Activated CD8-positive, alpha-beta T cell treated with anti-CD3 and anti-CD28 coated beads for 36 hours (primary cell): ENCODE measurements around the gene DACH1. TPM values are rescaled to one million over a fixed set of nuclear protein-coding genes. Genes with fewer than 3 reads are reported as not detected.

Experiments
- ATAC-seq: fragments of 200-7000 bp; cut with Tn5 transposase; one replicate; pipeline ENCODE4 v1.10.0; 2021; ENCODE audit warnings: mild to moderate bottlenecking, moderate library complexity
- CTCF ChIA-PET: fragments of 350-600 bp; sonication (Branson Sonifier 250); formaldehyde crosslinking; loops from one replicate; lab custom pipeline; 2021; ENCODE audit warnings: antibody characterized with exemption; lab: Charles Lee
- POLR2A ChIA-PET: fragments of 350-600 bp; sonication (Branson Sonifier 250); formaldehyde crosslinking; loops from one replicate; lab custom pipeline; 2021; ENCODE audit warnings: antibody characterized with exemption; lab: Charles Lee
- DNase-seq: peaks from one replicate; pipeline ENCODE4 v3.0.0-alpha.2; 2020
- H3K27ac Mint-ChIP-seq: one replicate; pipeline ENCODE4 v1.8.0; 2021; ENCODE audit warnings: mild to moderate bottlenecking, mixed read lengths
- H3K27me3 Mint-ChIP-seq: one replicate; pipeline ENCODE4 v1.8.0; 2021; ENCODE audit warnings: mixed read lengths
- H3K36me3 Mint-ChIP-seq: one replicate; pipeline ENCODE4 v1.8.0; 2021; ENCODE audit warnings: low read depth, mixed read lengths
- H3K4me1 Mint-ChIP-seq: one replicate; pipeline ENCODE4 v1.8.0; 2021; ENCODE audit warnings: low read depth, mixed read lengths
- H3K4me3 Mint-ChIP-seq: one replicate; pipeline ENCODE4 v1.8.0; 2021; ENCODE audit warnings: mild to moderate bottlenecking, moderate library complexity, mixed read lengths
- H3K9me3 Mint-ChIP-seq: one replicate; pipeline ENCODE4 v1.8.0; 2021; ENCODE audit warnings: mixed read lengths
- intact Hi-C: fragments of 100-400 bp; cut with micrococcal nuclease; formaldehyde crosslinking; loops from one replicate; pipeline ENCODE4 v1.10.0; 2022
- total RNA-seq, 2 experiments: library from RNA; stranded (reverse); gene quantifications; one replicate each; pipeline ENCODE4 v1.2.3, GENCODE V29; 2021
- TF ChIP-seq, protein P1 (sequence below): fragments of 200-600 bp; IDR thresholded peaks from one replicate; pipeline ENCODE4 v1.8.0; 2022; ENCODE audit warnings: antibody characterized with exemption, mild to moderate bottlenecking

DACH1 gene
- total RNA-seq, 2 experiments from 2014 or later = not detected

DNA sequence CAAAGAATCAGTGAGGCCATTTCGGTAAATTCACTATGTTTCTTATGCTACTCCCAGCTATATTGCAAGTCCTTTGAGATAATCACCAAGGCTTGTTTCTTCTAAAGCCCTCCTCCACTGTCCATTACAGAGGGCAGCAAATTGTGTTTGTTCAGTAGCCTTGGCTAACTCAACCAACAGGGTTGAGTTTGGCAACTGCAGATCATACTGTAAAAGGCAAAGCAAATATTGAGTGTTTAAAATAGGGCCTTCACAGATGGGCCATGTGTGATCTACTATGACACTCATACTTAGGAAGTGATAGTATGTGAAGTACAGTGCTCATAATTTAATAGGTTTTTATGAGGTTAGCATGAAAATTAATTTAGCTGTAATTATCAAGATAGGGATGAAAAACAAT is 171.3 kb downstream of the DACH1 start:
- Mint-ChIP-seq H3K27me3 (no peaks in the 10 kb centered on the region), H3K27ac (no peak overlapping the region), H3K36me3 (no peaks in the 10 kb centered on the region), H3K4me1 (no peaks in the 10 kb centered on the region), H3K4me3 (no peak overlapping the region), H3K9me3 (no peaks in the 10 kb centered on the region)
- CTCF ChIA-PET = no interaction called here
- intact Hi-C loops = no loop called here
- POLR2A ChIA-PET = no interaction called here
- TF ChIP-seq, protein P1, sequence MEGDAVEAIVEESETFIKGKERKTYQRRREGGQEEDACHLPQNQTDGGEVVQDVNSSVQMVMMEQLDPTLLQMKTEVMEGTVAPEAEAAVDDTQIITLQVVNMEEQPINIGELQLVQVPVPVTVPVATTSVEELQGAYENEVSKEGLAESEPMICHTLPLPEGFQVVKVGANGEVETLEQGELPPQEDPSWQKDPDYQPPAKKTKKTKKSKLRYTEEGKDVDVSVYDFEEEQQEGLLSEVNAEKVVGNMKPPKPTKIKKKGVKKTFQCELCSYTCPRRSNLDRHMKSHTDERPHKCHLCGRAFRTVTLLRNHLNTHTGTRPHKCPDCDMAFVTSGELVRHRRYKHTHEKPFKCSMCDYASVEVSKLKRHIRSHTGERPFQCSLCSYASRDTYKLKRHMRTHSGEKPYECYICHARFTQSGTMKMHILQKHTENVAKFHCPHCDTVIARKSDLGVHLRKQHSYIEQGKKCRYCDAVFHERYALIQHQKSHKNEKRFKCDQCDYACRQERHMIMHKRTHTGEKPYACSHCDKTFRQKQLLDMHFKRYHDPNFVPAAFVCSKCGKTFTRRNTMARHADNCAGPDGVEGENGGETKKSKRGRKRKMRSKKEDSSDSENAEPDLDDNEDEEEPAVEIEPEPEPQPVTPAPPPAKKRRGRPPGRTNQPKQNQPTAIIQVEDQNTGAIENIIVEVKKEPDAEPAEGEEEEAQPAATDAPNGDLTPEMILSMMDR = no peak
- no peak for DNase-seq
- no peak for ATAC-seq

DNA sequence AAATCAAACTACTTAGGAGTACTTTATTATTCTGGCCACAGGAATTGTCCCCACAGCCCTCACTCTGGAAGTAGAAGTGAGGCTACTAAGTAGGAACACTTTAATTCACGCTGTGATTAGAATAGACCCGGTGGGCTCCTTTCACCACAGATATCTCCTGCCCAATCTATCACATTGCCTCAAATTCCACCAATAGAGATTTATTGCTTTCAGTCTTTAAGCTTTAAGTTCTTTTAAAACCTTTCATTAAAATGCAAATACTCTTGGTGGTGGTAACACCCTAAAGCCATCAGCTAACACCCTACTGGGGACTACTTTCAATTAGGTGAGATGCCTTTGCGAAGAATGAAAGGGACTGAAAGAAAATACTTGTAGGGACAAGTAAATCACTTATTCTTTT is 181.9 kb downstream of the DACH1 start:
- Mint-ChIP-seq H3K4me3 (no peak overlapping the region), H3K36me3 (no peaks in the 10 kb centered on the region), H3K27me3 (no peaks in the 10 kb centered on the region), H3K27ac (no peak overlapping the region), H3K9me3 (no peaks in the 10 kb centered on the region), H3K4me1 (no peaks in the 10 kb centered on the region)
- TF ChIP-seq, protein P1 = no peak
- no peak for DNase-seq
- CTCF ChIA-PET = no interaction called here
- POLR2A ChIA-PET = no interaction called here
- intact Hi-C loops = no loop called here
- no peak for ATAC-seq

DNA sequence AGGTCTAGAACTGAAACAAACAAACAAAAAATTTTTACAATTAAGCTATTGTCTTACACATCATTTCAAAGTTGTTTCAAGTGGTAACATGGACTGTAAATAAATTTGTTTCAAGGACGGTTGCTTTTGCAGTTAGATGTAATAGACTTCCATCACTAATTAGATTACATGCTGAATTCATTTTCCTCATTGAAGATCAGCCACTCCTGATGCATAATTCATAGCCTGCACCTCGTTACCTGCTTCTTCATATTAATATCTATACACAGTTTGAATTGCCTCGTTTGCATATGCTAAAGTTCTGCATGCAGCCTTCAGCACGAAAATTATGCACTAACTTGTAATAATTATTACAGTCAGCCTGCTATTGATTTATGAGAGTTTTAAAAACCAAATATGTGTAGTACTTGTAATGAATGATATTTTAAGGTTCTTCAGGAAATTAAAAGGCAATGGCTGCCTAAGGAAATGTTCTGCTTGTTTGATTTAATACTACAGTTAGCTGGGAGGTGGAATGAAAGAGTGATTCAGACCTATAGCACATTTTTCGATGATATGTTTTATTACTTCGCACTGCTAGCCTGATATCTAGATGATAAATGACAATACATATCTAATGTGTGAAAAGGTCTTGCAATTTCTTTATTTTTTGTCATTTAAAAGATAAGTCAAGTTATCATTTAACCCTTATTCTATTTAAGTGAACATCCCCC is 184.9 kb downstream of the DACH1 start:
- H3K27ac Mint-ChIP-seq = no peak overlapping the region
- no peak overlapping the region for H3K4me3 Mint-ChIP-seq
- H3K36me3 Mint-ChIP-seq = no peaks in the 10 kb centered on the region
- ATAC-seq (no peak), DNase-seq (no peak)
- intact Hi-C loops = no loop called here
- H3K4me1 Mint-ChIP-seq = no peaks in the 10 kb centered on the region
- TF ChIP-seq, protein P1 = no peak
- no peaks in the 10 kb centered on the region for H3K9me3 Mint-ChIP-seq
- ChIA-PET CTCF (no interaction called here), POLR2A (no interaction called here)
- no peaks in the 10 kb centered on the region for H3K27me3 Mint-ChIP-seq

DNA sequence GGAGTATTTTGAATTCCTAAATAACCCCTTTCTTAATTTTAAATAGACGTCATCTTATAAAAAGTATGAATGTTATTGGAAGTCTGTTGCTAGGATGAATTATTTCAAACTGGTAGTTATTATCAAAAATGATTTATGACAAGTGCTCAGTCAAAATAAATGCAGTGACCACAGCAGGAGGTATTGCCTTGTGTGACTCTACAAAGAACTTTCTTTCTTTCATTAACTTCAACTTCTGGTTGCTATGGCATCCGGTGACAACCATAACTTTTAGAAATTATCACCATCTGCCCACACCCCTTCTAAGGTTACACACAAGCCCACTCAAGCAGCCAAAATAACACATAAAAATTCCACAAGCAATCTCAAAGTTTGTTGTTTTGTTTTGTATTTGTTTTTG is 189.9 kb downstream of the DACH1 start:
- TF ChIP-seq, protein P1 = no peak
- Mint-ChIP-seq H3K27ac (no peak overlapping the region), H3K27me3 (no peaks in the 10 kb centered on the region), H3K4me1 (no peaks in the 10 kb centered on the region), H3K4me3 (no peak overlapping the region), H3K9me3 (no peaks in the 10 kb centered on the region), H3K36me3 (no peaks in the 10 kb centered on the region)
- no peak for DNase-seq
- CTCF ChIA-PET = no interaction called here
- intact Hi-C loops = no loop called here
- ATAC-seq = no peak
- POLR2A ChIA-PET = no interaction called here

DNA sequence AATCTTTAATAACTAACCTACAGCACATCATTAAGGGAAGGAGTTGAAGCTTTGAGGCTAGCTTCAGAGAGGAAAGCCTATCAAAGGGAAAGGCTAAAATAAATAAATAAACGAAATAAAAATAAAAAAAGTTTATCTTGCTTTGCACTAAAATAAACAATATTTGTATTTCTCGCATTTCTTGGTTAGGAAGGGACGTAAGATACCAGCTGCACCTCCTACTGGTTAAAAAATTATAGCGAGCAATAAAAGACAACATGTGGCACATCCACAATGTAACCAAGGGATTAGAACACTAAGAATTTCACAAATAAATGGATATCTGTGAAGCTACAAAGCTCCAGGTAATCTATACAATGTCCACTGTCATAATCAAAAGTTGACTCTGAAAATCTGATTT is 194.5 kb downstream of the DACH1 start:
- no peak overlapping the region for H3K4me3 Mint-ChIP-seq
- TF ChIP-seq, protein P1 = no peak
- H3K9me3 Mint-ChIP-seq = no peaks in the 10 kb centered on the region
- ATAC-seq = no peak
- no peak for DNase-seq
- H3K4me1 Mint-ChIP-seq = no peaks in the 10 kb centered on the region
- ChIA-PET CTCF (no interaction called here), POLR2A (no interaction called here)
- no peaks in the 10 kb centered on the region for H3K27me3 Mint-ChIP-seq
- intact Hi-C loops = no loop called here
- no peak overlapping the region for H3K27ac Mint-ChIP-seq
- no peaks in the 10 kb centered on the region for H3K36me3 Mint-ChIP-seq
